IMR-90 (cell line): ENCODE data around the gene PRKAR1B. TPM values are rescaled to one million over a fixed set of nuclear protein-coding genes. Genes with fewer than 3 reads are reported as not detected.
"Not testable (repeated sequence)": the region's sequence is repeated elsewhere in the genome, so short reads cannot be mapped to it uniquely, and the experiment has no call there.

Experiments used
- ATAC-seq: fragments of 200-7000 bp; cut with Tn5 transposase; 2 replicates; pipeline ENCODE4 v1.9.1; 2020; ENCODE audit warnings: low read depth, mild to moderate bottlenecking, moderate library complexity
- BruUV-seq: library from RNA; stranded (reverse); fragments of 400-500 nt; replicated peaks from 2 replicates; lab custom pipeline; 2021; lab: Mats Ljungman, UMichigan
- CTCF ChIA-PET: fragments of 300-600 bp; formaldehyde crosslinking; extraction: SDS; loops from one replicate; lab custom pipeline; 2021; ENCODE audit warnings: antibody characterized with exemption; lab: Yijun Ruan, JAX
- POLR2A ChIA-PET: fragments of 300-600 bp; sonication (Branson Sonifier 250); formaldehyde crosslinking; loops from one replicate; lab custom pipeline; 2022; ENCODE audit warnings: antibody characterized with exemption; ENCODE audit not compliant: unreplicated experiment; lab: Charles Lee
- DNase-seq: peaks from one replicate; pipeline ENCODE4 v3.0.0; 2013
- H2AFZ ChIP-seq: replicated peaks from 2 replicates; pipeline ENCODE3; 2013; ENCODE audit warnings: low read length, mild to moderate bottlenecking; ENCODE audit not compliant: poor library complexity
- H2AK5ac ChIP-seq: 2 replicates; pipeline ENCODE4 v1.6.1; 2013; ENCODE audit warnings: low read depth, low read length, inconsistent platforms
- H2AK9ac ChIP-seq: replicated peaks from 2 replicates; pipeline ENCODE3; 2013; ENCODE audit warnings: mild to moderate bottlenecking, low read depth, low read length, moderate library complexity; ENCODE audit not compliant: poor library complexity
- H2BK120ac ChIP-seq: 2 replicates; pipeline ENCODE4 v1.6.1; 2013; ENCODE audit warnings: low read depth, low read length, inconsistent platforms
- H2BK15ac ChIP-seq: 3 replicates; pipeline ENCODE4 v1.6.1; 2013; ENCODE audit warnings: low read depth, low read length, inconsistent platforms
- H2BK20ac ChIP-seq: 2 replicates; pipeline ENCODE4 v1.6.1; 2013; ENCODE audit warnings: low read depth, mild to moderate bottlenecking, inconsistent platforms, low read length, moderate library complexity
- H2BK5ac ChIP-seq: 2 replicates; pipeline ENCODE4 v1.6.1; 2013; ENCODE audit warnings: mild to moderate bottlenecking, low read depth, low read length, inconsistent platforms; ENCODE audit not compliant: poor library complexity, severe bottlenecking
- H3K14ac ChIP-seq: replicated peaks from 2 replicates; pipeline ENCODE4 v1.6.1; 2013; ENCODE audit warnings: low read depth, low read length, inconsistent platforms
- H3K18ac ChIP-seq: 2 replicates; pipeline ENCODE4 v1.6.1; 2013; ENCODE audit warnings: low read depth, low read length, control low read depth
- H3K23ac ChIP-seq: 2 replicates; pipeline ENCODE4 v1.6.1; 2013; ENCODE audit warnings: low read depth, low read length, inconsistent platforms
- H3K27ac ChIP-seq: 2 replicates; pipeline ENCODE4 v1.5.1; 2013; ENCODE audit warnings: mild to moderate bottlenecking, control low read depth, low read length; ENCODE audit not compliant: insufficient read depth
- H3K27me3 ChIP-seq: 2 replicates; pipeline ENCODE4 v1.6.1; 2013; ENCODE audit warnings: low read length; ENCODE audit not compliant: control insufficient read depth, insufficient read depth
- H3K36me3 ChIP-seq: 2 replicates; pipeline ENCODE4 v1.6.1; 2013; ENCODE audit warnings: low read length, mixed read lengths; ENCODE audit not compliant: control insufficient read depth, insufficient read depth
- H3K4ac ChIP-seq: 2 replicates; pipeline ENCODE4 v1.6.1; 2013; ENCODE audit warnings: low read depth, low read length, inconsistent platforms
- H3K4me1 ChIP-seq: 2 replicates; pipeline ENCODE4 v1.6.1; 2013; ENCODE audit warnings: low read length, mixed read lengths; ENCODE audit not compliant: control insufficient read depth, insufficient read depth
- H3K4me2 ChIP-seq: 2 replicates; pipeline ENCODE4 v1.6.1; 2013; ENCODE audit warnings: low read depth, mild to moderate bottlenecking, control low read depth, low read length, moderate library complexity
- H3K4me3 ChIP-seq: 2 replicates; pipeline ENCODE4 v1.5.1; 2013; ENCODE audit warnings: low read depth, mild to moderate bottlenecking, control low read depth, low read length, moderate library complexity; ENCODE audit not compliant: insufficient read depth
- H3K56ac ChIP-seq: 2 replicates; pipeline ENCODE4 v1.6.1; 2013; ENCODE audit warnings: low read length, inconsistent platforms; ENCODE audit not compliant: insufficient read depth; ENCODE audit errors: extremely low read depth
- H3K79me1 ChIP-seq, 2 experiments: 2 replicates each; pipeline ENCODE4 v1.6.1; 2013; ENCODE audit warnings: low read length in 2 of 2, inconsistent platforms in 1 of 2, low read depth in 1 of 2
- H3K9ac ChIP-seq: 2 replicates; pipeline ENCODE4 v1.6.1; 2013; ENCODE audit warnings: low read depth, low read length, control low read depth
- H3K9me1 ChIP-seq: 2 replicates; pipeline ENCODE4 v1.6.1; 2013; ENCODE audit warnings: low read length, inconsistent platforms; ENCODE audit not compliant: insufficient read depth
- H3K9me3 ChIP-seq: 2 replicates; pipeline ENCODE4 v1.6.1; 2013; ENCODE audit warnings: low read length; ENCODE audit not compliant: control insufficient read depth, insufficient read depth
- H4K20me1 ChIP-seq: 2 replicates; pipeline ENCODE4 v1.6.1; 2013; ENCODE audit warnings: low read length, inconsistent platforms; ENCODE audit not compliant: insufficient read depth
- H4K5ac ChIP-seq: 2 replicates; pipeline ENCODE4 v1.6.1; 2013; ENCODE audit warnings: mild to moderate bottlenecking, low read depth, low read length, control low read depth
- H4K8ac ChIP-seq, 2 experiments: 2 replicates each; pipeline ENCODE4 v1.6.1; 2013; ENCODE audit warnings: low read depth in 2 of 2, low read length in 2 of 2, control low read depth in 1 of 2, inconsistent platforms in 1 of 2
- H4K91ac ChIP-seq: 2 replicates; pipeline ENCODE4 v1.6.1; 2013; ENCODE audit warnings: low read depth, low read length, inconsistent platforms; ENCODE audit not compliant: insufficient read depth
- BHLHE40 ChIP-seq: fragments of 150-350 bp; IDR thresholded peaks from 2 replicates; pipeline ENCODE4 v1.6.1; 2016; ENCODE audit warnings: mild to moderate bottlenecking, low read depth, low read length
- ELK1 ChIP-seq: fragments of 150-350 bp; IDR thresholded peaks from 2 replicates; pipeline ENCODE4 v1.6.1; 2016; ENCODE audit warnings: low read depth, mild to moderate bottlenecking, low read length, moderate library complexity, borderline replicate concordance
- NFE2L2 ChIP-seq: fragments of 150-350 bp; IDR thresholded peaks from 2 replicates; pipeline ENCODE4 v1.6.1; 2016; ENCODE audit warnings: low read depth, mild to moderate bottlenecking, low read length
- RFX5 ChIP-seq: IDR thresholded peaks from 2 replicates; pipeline ENCODE4 v1.8.0; 2012; ENCODE audit warnings: low read depth, mild to moderate bottlenecking, low read length, moderate library complexity
- SMC3 ChIP-seq: fragments of 150-350 bp; IDR thresholded peaks from 2 replicates; pipeline ENCODE4 v1.6.1; 2016; ENCODE audit warnings: low read depth, mild to moderate bottlenecking, antibody characterized with exemption, low read length, moderate library complexity
- USF2 ChIP-seq: fragments of 150-350 bp; IDR thresholded peaks from 2 replicates; pipeline ENCODE4 v1.6.1; 2017; ENCODE audit warnings: mild to moderate bottlenecking, antibody characterized with exemption, low read length, low read depth
- WGBS, 2 experiments: methylation state at CpG; one replicate each; pipeline versions ENCODE4 v1.1.5 to v1.1.7; 2013; ENCODE audit warnings: missing lambda C conversion rate in 2 of 2; ENCODE audit not compliant: insufficient read length in 1 of 2; ENCODE audit errors: extremely low coverage in 2 of 2; 5-methylcytosine and 5-hydroxymethylcytosine counted together
- dilution Hi-C: fragments of 300-500 bp; cut with HindIII; formaldehyde crosslinking; loops from one replicate; pipeline ENCODE4 v1.14.3; 2018; ENCODE audit warnings: low sequenced_read_pairs; ENCODE audit not compliant: unreplicated experiment
- in situ Hi-C: fragments of 300-500 bp; cut with MboI; formaldehyde crosslinking; loops from 3 replicates; pipeline ENCODE4 v1.14.3; 2019; ENCODE audit warnings: low sequenced_read_pairs, inconsistent platforms, mixed read lengths
- intact Hi-C: fragments of 100-400 bp; cut with micrococcal nuclease; formaldehyde crosslinking; loops from 2 replicates; pipeline ENCODE4 v1.10.0; 2022
- polyA plus RNA-seq, 3 experiments: library from polyadenylated mRNA; depleted of rRNA; stranded (reverse); fragments of >200 nt; gene quantifications; 2 replicates each; pipeline ENCODE4 v1.2.3, GENCODE V29; 2012; ENCODE audit warnings: low replicate concordance in 1 of 3
- total RNA-seq: library from RNA; depleted of rRNA; stranded (reverse); fragments of >200 nt; gene quantifications from 2 replicates; pipeline ENCODE4 v1.2.3, GENCODE V29; 2012

Gene PRKAR1B
- total and polyA plus RNA-seq, 2 of the 4 experiments (the other 2 are of a cell fraction) = 15.2 to 20.2 TPM

GRCh38 chr7:613442-614140 is 113.5 kb downstream of the PRKAR1B start:
- in situ Hi-C loops = no loop called here
- H3K23ac ChIP-seq = no peak overlapping the region
- no peak overlapping the region for H2AFZ ChIP-seq
- H2AK5ac ChIP-seq = no peak overlapping the region
- TF ChIP-seq NFE2L2 = no peak
- no peak for TF ChIP-seq BHLHE40
- TF ChIP-seq RFX5 = no peak
- no peak for TF ChIP-seq SMC3
- TF ChIP-seq USF2 = no peak
- no peak for TF ChIP-seq ELK1
- ATAC-seq (no peak), DNase-seq (no peak)
- ChIA-PET POLR2A (no interaction called here), CTCF (no interaction called here)
- no peak overlapping the region for H3K4me2 ChIP-seq
- no peak overlapping the region for H3K18ac ChIP-seq
- H2BK5ac ChIP-seq = no peak overlapping the region
- no peak overlapping the region for H2AK9ac ChIP-seq
- no peak overlapping the region for H3K9ac ChIP-seq
- H3K27me3 ChIP-seq = no peaks in the 10 kb centered on the region; the same call in 1 of the 2 replicates
- intact Hi-C loops = no loop called here
- no peak overlapping the region for H3K4me3 ChIP-seq
- no peak overlapping the region for H3K4ac ChIP-seq
- H4K20me1 ChIP-seq = no peaks in the 10 kb centered on the region
- no peak overlapping the region for H2BK20ac ChIP-seq
- no peak overlapping the region for H3K14ac ChIP-seq
- no peak overlapping the region for H2BK120ac ChIP-seq
- no peak overlapping the region for H4K91ac ChIP-seq
- H3K27ac ChIP-seq = no peak overlapping the region
- no peak overlapping the region for H4K8ac ChIP-seq
- H2BK15ac ChIP-seq = no peak overlapping the region
- no peak overlapping the region for H4K5ac ChIP-seq
- dilution Hi-C loops = no loop called here
- no peaks in the 10 kb centered on the region for H3K79me1 ChIP-seq
- WGBS, 2 experiments = 88% methylated on average over 13 of the region's 38 CpGs; no CpG with 5 or more reads in 1 of the 2 experiments
- H3K56ac ChIP-seq = no peak overlapping the region
- no peaks in the 10 kb centered on the region for H3K4me1 ChIP-seq
- BruUV-seq = no TSS peak
- no peaks in the 10 kb centered on the region for H3K9me3 ChIP-seq
- no peaks in the 10 kb centered on the region for H3K36me3 ChIP-seq
- H3K9me1 ChIP-seq = no peaks in the 10 kb centered on the region

- H2AK9ac ChIP-seq, H3K14ac ChIP-seq, in situ Hi-C loops, H3K9ac ChIP-seq, dilution Hi-C loops, H3K9me3 ChIP-seq, H4K8ac ChIP-seq, intact Hi-C loops, H2BK120ac ChIP-seq, H3K27me3 ChIP-seq, H2BK20ac ChIP-seq, H4K20me1 ChIP-seq, H3K4ac ChIP-seq, H3K4me1 ChIP-seq, H3K27ac ChIP-seq, H3K4me3 ChIP-seq, H4K91ac ChIP-seq, BruUV-seq, H3K36me3 ChIP-seq, H2BK15ac ChIP-seq, DNase-seq, H3K18ac ChIP-seq, H2BK5ac ChIP-seq, H3K56ac ChIP-seq, CTCF ChIA-PET, H3K9me1 ChIP-seq, H3K4me2 ChIP-seq, H2AK5ac ChIP-seq, POLR2A ChIA-PET, H4K5ac ChIP-seq, ATAC-seq, H3K79me1 ChIP-seq, H2AFZ ChIP-seq, H3K23ac ChIP-seq: not testable (repeated sequence)
- 78% methylated on average over 7 of the region's 7 CpGs; no CpG with 5 or more reads in 1 of the 2 experiments for WGBS, 2 experiments
Measured at GRCh38 chr7:611837-612236, 115.2 kb downstream of the PRKAR1B start.
